SH-SY5Y (cell line): ENCODE results near the gene KAT6B.

Experiments used
- GATA2 ChIP-seq: IDR thresholded peaks from 2 replicates; pipeline ENCODE4 v1.6.1; 2011; ENCODE audit warnings: mild to moderate bottlenecking, low read depth, low read length
- GATA3 ChIP-seq: IDR thresholded peaks from 2 replicates; pipeline ENCODE4 v1.6.1; 2011; ENCODE audit warnings: low read depth, mild to moderate bottlenecking, low read length, moderate library complexity

KAT6B gene

DNA sequence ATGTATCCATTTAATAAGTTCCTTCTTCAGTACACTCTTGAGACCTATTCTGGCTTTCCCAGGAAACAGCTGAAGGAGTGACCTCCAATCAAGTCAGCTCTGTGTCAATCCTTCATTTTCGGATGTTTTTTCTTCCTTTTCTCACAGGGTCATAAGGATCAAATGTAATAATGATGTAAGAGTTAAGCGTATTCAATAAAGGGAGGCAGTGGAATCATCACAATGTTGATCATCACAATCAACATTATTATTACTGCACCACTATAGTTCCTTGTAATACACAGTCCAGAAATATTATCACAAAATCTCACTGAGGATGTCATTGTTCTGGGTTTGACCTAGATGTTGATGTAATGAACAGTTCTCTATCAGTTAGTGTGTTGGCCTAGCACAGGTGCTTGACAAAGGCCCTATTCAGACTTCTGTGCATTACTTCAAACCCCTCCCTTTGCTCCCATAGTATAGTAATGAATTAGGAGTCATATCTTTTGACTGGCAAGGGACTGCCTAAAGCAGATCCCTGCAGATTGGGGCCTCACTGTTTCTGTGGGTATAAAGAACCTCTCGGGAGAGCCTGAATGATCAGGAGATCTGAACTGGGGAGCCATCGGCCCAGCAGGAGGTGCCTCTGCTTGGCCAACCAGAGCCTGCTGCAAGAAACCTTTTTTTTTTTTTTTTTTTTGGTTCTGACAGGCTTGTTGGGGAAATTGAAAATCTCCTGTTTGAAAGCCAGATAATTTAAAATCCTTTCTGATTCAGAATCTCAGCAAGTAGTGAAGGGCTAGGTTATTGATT is 100.6 kb downstream of the KAT6B start:
- TF ChIP-seq GATA3, result no peak
- no peak for TF ChIP-seq GATA2

DNA sequence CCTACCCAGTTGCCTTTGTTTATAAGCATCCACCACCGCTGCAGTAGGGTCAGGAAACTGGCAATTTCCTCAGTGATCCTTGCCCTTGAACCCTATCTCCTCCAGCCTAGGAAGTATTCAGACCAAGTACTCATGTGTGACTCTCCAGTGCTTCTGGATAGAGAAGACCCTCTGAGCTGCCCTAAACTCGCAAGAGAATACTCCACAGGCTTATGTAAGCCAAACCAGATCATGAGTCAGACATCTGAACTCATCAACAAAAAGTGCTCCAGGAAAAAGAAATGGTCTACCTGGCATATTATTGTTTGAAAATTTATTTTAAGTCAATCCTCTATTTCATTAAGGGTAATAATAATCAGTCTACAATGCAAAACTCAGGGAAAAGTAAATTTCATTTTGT is 101.3 kb downstream of the KAT6B start:
- TF ChIP-seq GATA3 (no peak), GATA2 (no peak)

DNA sequence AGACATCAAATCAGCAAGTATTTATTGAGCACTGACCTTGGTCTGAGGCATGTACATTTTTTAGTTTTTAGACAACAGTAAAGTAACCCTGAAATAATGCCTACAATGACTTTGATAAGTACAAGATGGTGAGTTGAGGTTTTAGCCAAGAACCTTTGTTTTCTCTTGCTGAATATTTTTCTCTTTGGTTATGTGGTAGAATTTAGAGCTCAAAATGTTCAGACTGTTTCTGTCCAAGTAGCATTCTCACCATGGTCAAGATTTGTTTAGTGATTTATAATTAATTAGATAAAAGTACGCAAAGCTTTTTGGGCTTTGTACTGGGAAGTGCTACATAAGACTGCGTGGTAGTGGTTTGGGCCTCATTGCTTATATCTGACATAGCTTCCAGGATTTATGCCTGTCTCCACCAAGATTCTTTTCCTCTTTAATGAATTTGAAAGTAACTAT is 102.4 kb downstream of the KAT6B start:
- TF ChIP-seq GATA2, result no peak
- no peak for TF ChIP-seq GATA3

DNA sequence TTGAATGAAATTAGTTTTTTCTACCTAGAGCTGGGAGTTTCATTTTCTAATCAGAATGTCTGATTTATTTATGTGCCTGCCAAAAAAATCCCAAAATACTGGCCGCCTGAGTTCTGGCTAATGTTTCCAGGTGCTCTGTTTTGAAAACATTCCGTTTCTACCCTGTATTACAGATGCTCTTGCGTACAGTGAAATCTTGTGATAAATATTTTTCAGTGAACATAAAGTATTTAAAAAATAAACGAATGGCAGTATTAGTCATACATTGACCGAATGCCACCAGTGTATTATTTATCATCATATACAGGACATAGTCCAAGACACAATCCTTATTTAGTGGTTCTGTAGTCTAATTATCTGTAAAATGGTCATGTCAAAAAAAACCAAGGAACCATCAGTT is 102.8 kb downstream of the KAT6B start:
- TF ChIP-seq GATA3, result no peak
- TF ChIP-seq GATA2, result no peak

DNA sequence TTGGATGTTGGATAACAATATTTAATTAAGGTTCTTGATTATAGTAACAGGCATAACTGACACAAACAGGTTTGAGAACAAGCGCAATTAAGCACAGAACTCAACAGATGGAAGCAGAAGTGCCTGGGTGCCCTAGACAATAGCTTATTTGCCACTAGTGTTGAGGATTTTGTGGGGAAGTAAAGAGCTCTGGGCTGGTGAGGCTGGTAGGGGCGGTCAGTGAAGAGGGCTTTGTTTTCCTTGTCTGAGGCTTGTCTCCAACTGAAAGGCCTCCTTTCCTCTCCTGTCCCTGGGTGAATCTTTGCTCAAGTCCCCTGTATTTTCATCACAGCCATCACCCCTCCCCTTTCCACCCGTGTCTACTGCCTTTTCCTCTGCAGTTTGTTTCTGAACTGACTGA is 104.6 kb downstream of the KAT6B start:
- no peak for TF ChIP-seq GATA2
- TF ChIP-seq GATA3, result no peak

DNA sequence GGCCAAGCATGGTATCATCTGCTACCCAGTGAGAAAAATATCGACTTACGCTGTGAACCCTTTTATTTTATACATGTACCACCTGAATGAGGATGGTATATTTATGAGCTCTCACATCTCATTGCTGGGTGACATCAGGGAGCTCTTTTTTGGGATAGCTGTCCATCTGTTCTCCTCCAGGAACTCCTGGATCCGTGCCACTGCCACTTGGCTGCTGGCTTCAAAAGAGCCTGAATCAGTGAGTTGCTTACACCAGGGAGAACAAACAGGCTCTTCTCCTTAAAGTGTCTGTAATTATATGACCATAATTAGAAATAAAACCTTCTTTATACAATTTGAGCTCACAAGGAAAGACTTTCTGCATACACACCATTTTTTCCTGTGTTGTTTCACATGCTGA is 106.2 kb downstream of the KAT6B start:
- no peak for TF ChIP-seq GATA3
- no peak for TF ChIP-seq GATA2

DNA sequence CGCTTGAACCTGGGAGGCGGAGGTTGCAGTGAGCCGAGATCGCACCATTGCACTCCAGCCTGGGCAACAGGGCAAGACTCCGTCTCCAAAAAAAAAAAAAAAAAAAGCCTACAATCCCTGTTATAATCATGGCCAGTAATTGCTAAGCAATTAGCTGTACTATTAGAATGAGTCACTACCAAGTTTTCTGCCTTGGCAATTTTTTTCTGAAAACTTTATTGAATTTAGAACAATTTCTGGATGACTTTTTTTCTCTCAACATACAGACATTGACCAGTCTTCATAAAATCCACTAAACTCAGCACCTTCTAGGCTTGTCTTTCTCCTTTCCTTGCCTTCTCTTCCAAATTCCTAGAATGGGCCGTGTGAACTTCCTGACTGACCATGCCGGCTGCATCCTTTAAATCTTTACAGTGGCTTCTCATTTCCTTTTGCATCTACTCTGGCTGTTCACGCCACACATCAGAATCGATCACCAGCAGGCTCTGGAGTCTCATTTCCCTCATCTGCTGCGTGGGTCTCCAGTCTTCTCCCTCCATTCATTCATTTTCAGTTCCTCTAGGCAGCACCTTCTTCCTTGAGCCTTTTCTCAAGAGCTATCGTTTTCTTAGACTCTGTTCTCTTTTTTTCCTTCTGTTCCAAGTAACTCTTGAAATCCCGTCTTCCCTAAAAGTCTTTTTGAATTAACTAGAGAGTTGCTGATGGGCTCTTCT is 107.9 kb downstream of the KAT6B start:
- TF ChIP-seq GATA2, result no peak
- TF ChIP-seq GATA3, result no peak

DNA sequence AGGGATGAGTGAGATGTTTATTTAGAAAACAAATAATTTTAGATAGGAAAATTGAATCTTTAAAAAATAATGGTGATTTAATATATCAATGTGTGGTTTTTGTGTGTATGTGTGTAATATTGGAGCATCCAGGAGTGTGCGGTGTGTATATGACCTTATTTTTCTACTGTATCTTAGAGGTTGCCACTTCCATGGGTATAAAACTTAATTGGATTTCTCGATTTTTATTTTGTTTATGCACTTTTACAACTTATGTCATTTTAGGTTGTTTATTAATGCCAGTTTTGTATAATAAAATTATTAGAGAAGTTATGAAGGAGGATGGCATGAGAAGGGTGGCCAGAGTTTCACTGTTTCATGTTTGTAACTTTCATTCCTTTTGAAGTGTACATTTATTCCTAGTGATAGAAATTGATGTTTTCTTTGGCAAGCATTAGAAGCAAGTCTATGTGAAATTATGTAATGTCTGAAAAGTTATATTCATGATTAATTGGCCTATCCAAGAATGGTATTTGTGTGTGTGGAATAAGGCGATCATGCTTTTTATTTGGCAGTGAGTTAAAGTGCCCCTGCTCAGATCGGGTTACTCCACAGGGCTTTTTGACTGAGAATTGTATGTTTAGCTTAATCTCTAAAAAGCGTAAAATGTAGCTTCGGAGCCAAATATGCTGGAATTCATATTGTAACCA is 110.3 kb downstream of the KAT6B start:
- no peak for TF ChIP-seq GATA2
- no peak for TF ChIP-seq GATA3

DNA sequence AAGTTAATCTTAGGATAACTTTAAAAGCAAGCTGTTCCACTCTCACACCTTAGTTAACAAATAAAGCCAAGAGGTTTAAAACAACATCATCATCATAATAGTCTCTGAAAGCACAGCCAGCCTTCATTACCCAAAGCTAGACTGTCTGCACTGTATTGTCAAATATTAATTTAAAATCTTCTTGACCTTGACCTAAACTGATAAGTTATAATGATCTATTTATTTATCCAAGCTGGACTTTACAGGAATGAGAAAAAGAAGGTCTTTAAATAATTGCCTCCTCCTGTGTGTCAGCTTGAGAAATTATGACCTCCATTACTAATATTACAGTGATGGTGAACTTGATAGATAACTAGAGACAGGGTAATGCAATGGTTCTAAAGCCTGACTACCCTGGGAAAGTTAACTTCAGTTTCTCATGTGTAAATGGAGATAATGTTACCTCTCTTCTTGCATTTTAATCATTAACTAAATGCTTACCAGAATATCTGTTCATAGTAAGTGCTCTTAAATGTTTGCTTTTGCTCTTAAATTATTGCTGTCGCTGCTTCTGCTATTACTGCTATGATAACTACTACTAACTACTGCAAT is 111.0 kb downstream of the KAT6B start:
- TF ChIP-seq GATA2, result no peak
- no peak for TF ChIP-seq GATA3

DNA sequence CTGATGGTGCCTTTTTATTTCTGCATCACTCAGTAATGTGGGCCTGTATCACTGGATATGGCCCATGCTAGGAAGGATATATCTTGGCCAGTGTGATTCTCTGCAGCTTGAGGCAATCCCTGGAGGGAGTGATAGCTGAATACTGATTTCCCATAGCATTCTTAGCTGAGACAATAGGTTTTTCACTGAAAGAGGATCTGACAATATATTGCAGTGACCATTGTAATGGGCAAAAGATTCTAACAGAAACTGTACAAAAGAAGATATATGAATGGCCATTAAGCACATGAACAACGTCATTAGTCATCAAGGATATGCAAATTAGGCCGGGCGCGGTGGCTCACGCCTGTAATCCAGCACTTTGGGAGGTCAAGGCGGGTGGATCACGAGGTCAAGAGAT is 117.8 kb downstream of the KAT6B start:
- TF ChIP-seq GATA2, result no peak
- TF ChIP-seq GATA3, result no peak

DNA sequence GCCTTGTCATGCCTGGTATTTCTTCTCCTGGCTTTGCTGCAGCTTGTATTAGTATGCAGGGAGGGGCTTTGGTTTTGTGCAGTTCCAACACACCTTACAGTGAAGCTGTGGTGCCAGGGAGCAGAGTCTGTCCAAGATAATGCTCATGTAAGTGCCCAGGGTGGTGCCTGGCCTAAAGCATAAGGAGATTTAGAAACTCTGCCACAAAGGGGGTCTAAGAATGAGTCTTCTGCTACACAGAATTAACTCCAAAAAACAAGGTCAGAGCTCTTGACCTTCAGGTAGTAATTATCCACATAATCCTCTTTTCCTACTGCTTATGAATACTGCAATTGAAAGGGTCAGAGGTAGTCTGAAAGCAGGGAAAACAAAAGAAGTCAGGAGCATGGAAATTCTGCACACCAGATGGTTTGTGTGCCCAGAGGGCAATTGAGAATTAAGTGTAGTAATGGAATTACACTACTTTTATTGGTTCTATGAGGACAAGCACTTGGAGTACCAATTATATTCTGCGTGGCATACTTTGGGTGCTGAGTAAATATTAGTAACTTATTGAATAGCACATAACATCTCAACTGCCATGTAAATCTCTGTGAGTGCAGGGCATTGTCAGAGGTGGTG is 121.5 kb downstream of the KAT6B start:
- TF ChIP-seq GATA2 (no peak), GATA3 (no peak)

DNA sequence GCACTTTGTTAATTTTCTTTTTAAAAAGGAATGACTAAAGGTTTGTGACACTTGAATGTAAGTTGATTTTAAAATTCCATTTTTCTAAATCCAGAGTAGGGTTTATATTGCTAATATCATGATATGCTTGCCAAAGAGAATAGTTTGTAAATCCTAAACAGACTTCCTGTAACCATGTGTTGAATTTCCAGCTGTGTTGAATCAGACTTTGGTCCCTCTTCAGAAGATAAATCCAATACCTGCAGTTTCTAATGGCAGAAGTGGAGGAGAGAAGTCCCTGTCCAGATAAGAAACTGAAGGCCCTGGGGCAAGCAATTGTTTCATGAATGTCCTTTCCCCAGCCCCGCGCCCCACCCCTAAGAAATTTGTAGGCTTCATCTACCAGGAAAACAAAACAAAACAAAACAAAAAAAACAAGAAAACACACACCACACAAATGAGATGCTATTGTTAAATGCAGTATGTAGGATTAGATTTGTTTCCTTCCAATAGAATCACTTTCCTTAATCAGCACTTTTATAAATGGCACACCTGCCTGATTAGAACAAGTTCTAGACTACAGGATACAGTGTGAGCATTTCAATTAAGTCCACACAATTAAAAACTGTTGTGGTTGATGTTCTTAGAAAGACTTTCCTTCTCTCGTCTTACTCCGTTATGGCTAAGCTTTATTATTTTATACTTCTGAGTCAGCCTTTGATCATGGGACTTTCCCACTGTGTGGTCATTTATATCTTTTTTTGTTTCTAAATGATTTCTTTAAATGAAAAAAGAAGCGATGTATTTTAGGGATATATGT is 122.8 kb downstream of the KAT6B start:
- no peak for TF ChIP-seq GATA3
- no peak for TF ChIP-seq GATA2
